Uterus (tissue), 4 donors: Measurements from ENCODE around the gene HNRNPUL2. TPM values are rescaled to one million over a fixed set of nuclear protein-coding genes. Genes with fewer than 3 reads are reported as not detected.
A peak's percentile ranks its signal among the peaks of the same experiment; 100 is the strongest.
"Not testable (repeated sequence)": the region's sequence is repeated elsewhere in the genome, so short reads cannot be mapped to it uniquely, and the experiment has no call there.

Source experiments
- DNase-seq, 2 donors: peaks; one replicate each; pipeline ENCODE4 v3.0.0-alpha.2; 2019 to 2020
- H3K27ac ChIP-seq, 2 donors: fragments of 200-600 bp; sonication (generic); 1 replicate in 1 of 2; 2 replicates in 1 of 2; pipeline ENCODE4 v1.5.1; 2016 to 2018
- H3K27me3 ChIP-seq, 2 donors: fragments of 200-600 bp; sonication (generic); one replicate each; pipeline ENCODE4 v1.5.1; 2018 to 2019; ENCODE audit warnings: control low read depth in 1 of 2
- H3K36me3 ChIP-seq, 2 donors: fragments of 200-600 bp; sonication (generic); one replicate each; pipeline ENCODE4 v1.5.1; 2019; ENCODE audit warnings: control low read depth in 1 of 2
- H3K4me1 ChIP-seq, 2 donors: fragments of 200-600 bp; sonication (generic); one replicate each; pipeline ENCODE4 v1.5.1; 2018 to 2019; ENCODE audit warnings: control low read depth in 1 of 2
- H3K4me3 ChIP-seq, 2 donors: fragments of 200-600 bp; sonication (generic); 1 replicate in 1 of 2; 2 replicates in 1 of 2; pipeline ENCODE4 v1.5.1; 2018 to 2019; ENCODE audit warnings: mild to moderate bottlenecking in 1 of 2
- H3K9me3 ChIP-seq, 2 donors: fragments of 200-600 bp; sonication (generic); one replicate each; pipeline ENCODE4 v1.5.1; 2019; ENCODE audit warnings: control low read depth in 1 of 2
- POLR2A ChIP-seq, 2 donors: fragments of 450-650 bp; IDR thresholded peaks; one replicate each; pipeline ENCODE4 v1.6.1; 2016; ENCODE audit warnings: antibody characterized with exemption in 2 of 2, mild to moderate bottlenecking in 1 of 2, moderate library complexity in 1 of 2
- intact Hi-C: fragments of 100-400 bp; cut with DNase I; formaldehyde crosslinking; loops from one replicate; pipeline ENCODE4 v1.15.1; 2023; ENCODE audit warnings: low total_unique reads
- total RNA-seq, 4 donors: library from RNA; depleted of rRNA in 3 of 4; stranded (reverse); fragments of >200 nt in 3 of 4; gene quantifications; one replicate each; pipeline versions ENCODE4 v1.1.0 to v1.2.4, GENCODE V29; 2014 to 2023
- TF ChIP-seq, protein P1 (sequence below), 4 experiments: fragments of 200-600 bp in 2 of 4; fragments of 450-650 bp in 2 of 4; sonication (generic) in 2 of 4; IDR thresholded peaks; one replicate each; pipeline ENCODE4 v1.5.1; 2016 to 2019; ENCODE audit warnings: antibody characterized with exemption in 4 of 4, mild to moderate bottlenecking in 2 of 4, moderate library complexity in 1 of 4
- donor health status: DM: yes; HTN: yes; CAD: no.

The HNRNPUL2 gene
- total RNA-seq, 4 donors from 2014 or later: 17.7 to 58.3 (median 21.3) TPM

DNA sequence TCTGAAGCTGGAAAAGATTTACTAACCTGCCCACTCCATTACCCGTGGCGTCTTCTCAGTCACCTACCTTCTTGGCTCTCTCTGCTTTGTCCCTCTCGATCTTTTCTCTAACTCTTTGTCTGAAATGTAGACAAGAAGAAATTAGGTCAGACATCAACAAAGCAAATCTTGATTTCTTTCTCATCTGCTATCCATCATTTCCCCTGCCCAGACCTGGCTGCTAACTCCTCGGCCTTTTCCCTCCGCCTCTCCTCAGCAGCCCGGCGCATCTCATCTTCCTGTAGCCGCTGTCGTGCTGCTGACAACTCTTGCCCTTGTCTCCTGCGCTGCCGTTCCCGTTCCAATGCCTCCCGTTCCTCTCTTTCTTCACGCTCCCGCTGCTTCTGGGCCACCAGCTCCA, 49.5 kb downstream of the HNRNPUL2 start:
- Histone ChIP-seq H3K4me1 (peaks cover 0 to 16% of the 10 kb centered on the region in 2 donors), H3K9me3 (no peaks in the 10 kb centered on the region), H3K36me3 (no peaks in the 10 kb centered on the region), H3K27me3 (no peaks in the 10 kb centered on the region), H3K27ac (peak overlapping the region in 1 of 2 donors; percentile 76), H3K4me3 (no peak overlapping the region)
- intact Hi-C loops: no loop called here
- DNase-seq: no peak
- no peak for TF ChIP-seq POLR2A (IDR thresholded peaks at IDR 0.05)
- TF ChIP-seq, protein P1, sequence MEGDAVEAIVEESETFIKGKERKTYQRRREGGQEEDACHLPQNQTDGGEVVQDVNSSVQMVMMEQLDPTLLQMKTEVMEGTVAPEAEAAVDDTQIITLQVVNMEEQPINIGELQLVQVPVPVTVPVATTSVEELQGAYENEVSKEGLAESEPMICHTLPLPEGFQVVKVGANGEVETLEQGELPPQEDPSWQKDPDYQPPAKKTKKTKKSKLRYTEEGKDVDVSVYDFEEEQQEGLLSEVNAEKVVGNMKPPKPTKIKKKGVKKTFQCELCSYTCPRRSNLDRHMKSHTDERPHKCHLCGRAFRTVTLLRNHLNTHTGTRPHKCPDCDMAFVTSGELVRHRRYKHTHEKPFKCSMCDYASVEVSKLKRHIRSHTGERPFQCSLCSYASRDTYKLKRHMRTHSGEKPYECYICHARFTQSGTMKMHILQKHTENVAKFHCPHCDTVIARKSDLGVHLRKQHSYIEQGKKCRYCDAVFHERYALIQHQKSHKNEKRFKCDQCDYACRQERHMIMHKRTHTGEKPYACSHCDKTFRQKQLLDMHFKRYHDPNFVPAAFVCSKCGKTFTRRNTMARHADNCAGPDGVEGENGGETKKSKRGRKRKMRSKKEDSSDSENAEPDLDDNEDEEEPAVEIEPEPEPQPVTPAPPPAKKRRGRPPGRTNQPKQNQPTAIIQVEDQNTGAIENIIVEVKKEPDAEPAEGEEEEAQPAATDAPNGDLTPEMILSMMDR (IDR thresholded peaks at IDR 0.05): no peak

DNA sequence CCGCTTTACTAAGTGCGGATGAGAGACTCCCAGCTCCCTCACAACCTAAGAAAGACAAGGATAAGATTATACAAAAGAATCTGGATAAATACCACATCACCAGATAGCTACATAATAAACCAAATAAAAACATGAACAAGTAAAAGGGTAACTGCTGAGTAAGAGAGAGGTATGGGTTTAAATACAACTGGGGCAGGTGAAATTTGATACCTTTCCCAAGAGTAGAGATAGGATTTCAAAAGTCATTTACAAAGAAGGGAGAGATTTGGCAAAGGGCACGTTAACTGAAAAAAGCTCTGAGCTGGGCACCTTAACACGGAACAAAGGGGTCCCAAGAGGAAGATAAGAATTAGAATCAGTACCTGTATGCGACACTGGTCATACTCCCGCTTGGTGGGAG, 50.1 kb downstream of the HNRNPUL2 start:
- Histone ChIP-seq H3K9me3 (no peaks in the 10 kb centered on the region), H3K27ac (no peak overlapping the region), H3K4me1 (peaks cover 0 to 19% of the 10 kb centered on the region in 2 donors), H3K4me3 (no peak overlapping the region), H3K27me3 (no peaks in the 10 kb centered on the region), H3K36me3 (no peaks in the 10 kb centered on the region)
- TF ChIP-seq, protein P1 (IDR thresholded peaks at IDR 0.05): no peak
- TF ChIP-seq POLR2A (IDR thresholded peaks at IDR 0.05): no peak
- intact Hi-C loops: no loop called here
- DNase-seq: no peak

DNA sequence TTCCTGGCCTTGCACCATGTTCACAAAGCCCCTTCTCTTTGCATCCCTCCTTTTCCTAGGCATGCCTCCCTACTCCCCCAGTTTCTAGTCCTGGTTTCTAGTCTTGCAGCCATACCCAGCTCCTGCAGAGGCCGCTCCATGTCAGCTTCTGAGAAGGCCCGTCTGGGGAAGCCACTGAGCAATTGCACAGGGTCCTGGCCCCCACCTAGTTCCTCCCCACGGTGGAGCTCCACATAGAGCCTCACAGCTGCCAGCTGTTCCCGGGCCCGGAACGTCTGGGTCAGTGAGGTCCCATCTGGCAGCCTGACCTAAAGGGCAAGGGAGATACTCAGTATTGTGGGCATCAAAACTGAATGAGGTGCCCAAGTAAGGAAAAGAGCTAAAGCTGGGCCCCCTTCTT, 50.6 kb downstream of the HNRNPUL2 start:
- intact Hi-C loops: no loop called here

DNA sequence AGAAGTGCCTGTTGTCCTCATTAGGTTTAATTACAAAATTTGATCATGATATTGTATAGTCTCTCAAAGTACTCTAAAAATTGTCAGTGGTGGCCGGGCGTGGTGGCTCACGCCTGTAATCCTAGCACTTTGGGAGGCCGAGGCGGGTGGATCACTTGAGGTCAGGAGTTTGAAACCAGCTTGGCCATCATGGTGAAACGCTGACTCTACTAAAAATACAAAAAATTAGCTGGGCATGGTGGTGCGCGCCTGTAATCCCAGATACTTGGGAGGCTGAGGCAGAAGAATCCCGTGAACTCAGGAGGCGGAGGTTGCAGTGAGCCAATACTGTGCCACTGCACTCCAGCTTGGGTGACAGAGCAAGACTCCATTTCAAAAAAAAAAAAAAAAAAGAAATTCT, 51.8 kb downstream of the HNRNPUL2 start:
- H3K27ac ChIP-seq, DNase-seq, intact Hi-C loops, H3K36me3 ChIP-seq, H3K9me3 ChIP-seq, H3K4me3 ChIP-seq, H3K27me3 ChIP-seq: not testable (repeated sequence)
- peaks cover 0 to 19% of the 10 kb centered on the region in 2 donors for H3K4me1 ChIP-seq

More for the DNA sequence above, 50.6 kb downstream of the HNRNPUL2 start:
- peaks cover 0 to 19% of the 10 kb centered on the region in 2 donors for H3K4me1 ChIP-seq
- no peaks in the 10 kb centered on the region for H3K9me3 ChIP-seq
- no peak for DNase-seq
- no peak overlapping the region for H3K27ac ChIP-seq
- H3K36me3 ChIP-seq: no peaks in the 10 kb centered on the region
- H3K4me3 ChIP-seq: no peak overlapping the region
- TF ChIP-seq POLR2A (IDR thresholded peaks at IDR 0.05): no peak
- TF ChIP-seq, protein P1 (IDR thresholded peaks at IDR 0.05): no peak
- no peaks in the 10 kb centered on the region for H3K27me3 ChIP-seq

DNA sequence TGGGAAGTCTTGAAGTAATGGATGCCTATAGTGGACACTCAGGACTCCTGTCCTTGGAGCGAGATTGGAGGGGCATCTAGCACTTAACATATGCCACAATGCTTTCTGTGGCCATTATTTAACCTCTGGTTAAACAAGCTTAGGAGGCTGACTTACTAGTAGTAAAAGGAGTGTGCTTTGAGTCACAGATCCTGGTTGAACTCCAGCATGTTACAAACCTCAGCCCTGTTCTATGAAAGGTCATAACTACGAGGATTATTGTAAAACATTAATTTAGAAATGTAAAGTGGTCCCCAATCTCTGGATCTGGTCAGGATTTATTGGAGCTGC, 54.1 kb downstream of the HNRNPUL2 start:
- DNase-seq: no peak
- H3K27ac ChIP-seq: no peak overlapping the region
- no peaks in the 10 kb centered on the region for H3K36me3 ChIP-seq
- intact Hi-C loops: no loop called here
- TF ChIP-seq, protein P1 (IDR thresholded peaks at IDR 0.05): no peak
- TF ChIP-seq POLR2A (IDR thresholded peaks at IDR 0.05): no peak
- no peaks in the 10 kb centered on the region for H3K27me3 ChIP-seq
- peaks cover 0 to 9% of the 10 kb centered on the region in 2 donors for H3K4me1 ChIP-seq
- no peaks in the 10 kb centered on the region for H3K9me3 ChIP-seq
- no peak overlapping the region for H3K4me3 ChIP-seq
